Measurements from ENCODE around the gene XPC. TPM values are rescaled to one million over a fixed set of nuclear protein-coding genes. Genes with fewer than 3 reads are reported as not detected.

Gene XPC
- total RNA-seq, 2 donors from 2014 or later: 41.1 to 53.2 TPM

DNA sequence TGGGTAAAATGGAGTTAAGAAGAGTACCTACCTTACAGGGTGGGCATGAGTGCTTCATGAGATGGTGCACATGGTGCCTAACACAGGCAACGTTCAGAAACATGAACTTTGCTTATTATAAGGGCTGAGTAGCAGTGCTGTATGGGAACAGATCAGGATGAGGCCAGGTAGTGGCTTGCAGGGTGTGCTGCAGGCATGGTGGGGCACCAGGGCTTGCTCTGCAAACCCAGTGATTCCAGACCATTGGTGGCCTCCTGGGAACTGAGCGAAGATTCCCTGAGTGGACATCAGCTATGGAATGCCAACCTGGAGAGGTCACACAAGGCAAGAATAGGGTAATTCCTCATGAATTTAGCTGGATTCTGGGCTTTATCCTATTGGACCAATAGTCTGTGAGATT, 37.7 kb downstream of the XPC start:
- 82% methylated on average over 2 of the region's 2 CpGs for WGBS
- peaks cover 2 to 5% of the 10 kb centered on the region in 2 donors for H3K36me3 ChIP-seq
- no peak overlapping the region for H3K27ac ChIP-seq

DNA sequence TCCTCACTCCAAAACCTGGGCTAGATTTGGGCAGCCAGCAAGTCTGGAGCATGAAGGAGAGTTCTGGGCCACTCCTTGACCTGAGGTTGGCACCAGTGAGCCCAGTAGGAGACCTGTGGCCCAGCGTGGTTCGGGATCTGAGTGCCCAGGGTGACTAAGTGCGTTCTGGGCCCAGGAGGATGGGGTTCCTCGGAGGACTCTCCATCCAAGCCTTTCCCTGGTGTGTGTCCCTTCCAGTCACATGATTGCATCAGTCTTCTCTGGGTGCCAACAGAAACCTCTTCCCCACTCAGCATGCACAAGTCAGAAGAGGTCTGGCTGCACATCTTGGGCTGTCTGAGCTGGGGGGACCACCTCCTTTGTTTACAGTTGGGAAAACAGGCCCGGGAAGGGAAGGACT, 38.6 kb downstream of the XPC start:
- Histone ChIP-seq H3K36me3 (peaks cover 5 to 6% of the 10 kb centered on the region in 2 donors), H3K27ac (no peak overlapping the region), H3K4me3 (no peak overlapping the region), H3K27me3 (replicated peaks; ENCODE audit: insufficient read depth) (no peaks in the 10 kb centered on the region), H3K9me3 (no peaks in the 10 kb centered on the region), H3K4me1 (replicated peaks) (no peaks in the 10 kb centered on the region)
- intact Hi-C loops (cut with DNase I): no loop called here
- WGBS: 90% methylated on average over 5 of the region's 5 CpGs
- TF ChIP-seq POLR2A (IDR thresholded peaks at IDR 0.05) (no peak), POLR2AphosphoS5 (IDR thresholded peaks at IDR 0.05) (no peak)
- TF ChIP-seq, protein P1, sequence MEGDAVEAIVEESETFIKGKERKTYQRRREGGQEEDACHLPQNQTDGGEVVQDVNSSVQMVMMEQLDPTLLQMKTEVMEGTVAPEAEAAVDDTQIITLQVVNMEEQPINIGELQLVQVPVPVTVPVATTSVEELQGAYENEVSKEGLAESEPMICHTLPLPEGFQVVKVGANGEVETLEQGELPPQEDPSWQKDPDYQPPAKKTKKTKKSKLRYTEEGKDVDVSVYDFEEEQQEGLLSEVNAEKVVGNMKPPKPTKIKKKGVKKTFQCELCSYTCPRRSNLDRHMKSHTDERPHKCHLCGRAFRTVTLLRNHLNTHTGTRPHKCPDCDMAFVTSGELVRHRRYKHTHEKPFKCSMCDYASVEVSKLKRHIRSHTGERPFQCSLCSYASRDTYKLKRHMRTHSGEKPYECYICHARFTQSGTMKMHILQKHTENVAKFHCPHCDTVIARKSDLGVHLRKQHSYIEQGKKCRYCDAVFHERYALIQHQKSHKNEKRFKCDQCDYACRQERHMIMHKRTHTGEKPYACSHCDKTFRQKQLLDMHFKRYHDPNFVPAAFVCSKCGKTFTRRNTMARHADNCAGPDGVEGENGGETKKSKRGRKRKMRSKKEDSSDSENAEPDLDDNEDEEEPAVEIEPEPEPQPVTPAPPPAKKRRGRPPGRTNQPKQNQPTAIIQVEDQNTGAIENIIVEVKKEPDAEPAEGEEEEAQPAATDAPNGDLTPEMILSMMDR (IDR thresholded peaks at IDR 0.05): no peak
- no peak for DNase-seq (ENCODE audit: low spot score)

More for the DNA sequence above, 37.7 kb downstream of the XPC start:
- no peaks in the 10 kb centered on the region for H3K4me1 ChIP-seq (replicated peaks)
- TF ChIP-seq, protein P1 (IDR thresholded peaks at IDR 0.05): no peak
- no peak for TF ChIP-seq POLR2A (IDR thresholded peaks at IDR 0.05)
- TF ChIP-seq POLR2AphosphoS5 (IDR thresholded peaks at IDR 0.05): no peak
- H3K4me3 ChIP-seq: no peak overlapping the region
- intact Hi-C loops (cut with DNase I): no loop called here
- no peak for DNase-seq (ENCODE audit: low spot score)
- H3K9me3 ChIP-seq: no peaks in the 10 kb centered on the region
- H3K27me3 ChIP-seq (replicated peaks; ENCODE audit: insufficient read depth): no peaks in the 10 kb centered on the region

DNA sequence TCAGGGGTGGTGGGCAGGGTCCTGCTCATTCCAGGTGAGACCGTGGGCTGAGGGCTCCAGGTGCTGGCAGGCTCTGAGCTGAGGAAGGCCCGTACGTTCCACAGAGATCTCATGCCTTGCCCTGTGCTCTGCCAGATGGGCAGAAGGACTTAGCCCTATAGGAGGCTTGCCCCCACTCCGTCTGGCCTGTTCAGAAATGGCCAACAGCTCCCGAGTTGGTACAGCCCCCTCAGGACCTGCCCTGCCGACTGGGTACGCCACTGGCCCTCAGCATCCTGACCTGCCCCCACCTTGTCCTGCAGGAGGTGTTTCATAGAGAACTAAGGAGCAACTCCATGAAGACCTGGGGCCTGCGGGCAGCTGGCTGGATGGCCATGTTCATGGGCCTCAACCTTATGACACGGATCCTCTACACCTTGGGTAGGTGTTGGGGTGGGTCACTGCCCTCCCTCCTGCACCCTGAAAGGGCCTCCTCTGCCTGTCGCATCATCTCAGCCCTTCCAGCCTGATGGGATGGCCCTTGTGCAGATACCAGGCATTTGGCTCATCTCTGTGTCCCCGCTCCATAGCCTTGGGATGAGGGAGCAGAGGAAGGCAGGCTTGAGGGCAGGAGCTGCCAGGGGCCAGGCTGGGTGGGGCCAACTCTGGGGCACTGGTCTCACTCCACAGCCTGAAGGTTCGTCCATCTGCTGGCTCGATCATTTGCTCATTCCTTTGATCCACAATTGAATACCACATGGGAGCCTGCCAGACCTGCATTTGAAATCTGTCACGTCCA, 39.3 kb downstream of the XPC start:
- Histone ChIP-seq H3K9me3 (no peaks in the 10 kb centered on the region), H3K4me3 (no peak overlapping the region), H3K4me1 (replicated peaks) (no peaks in the 10 kb centered on the region), H3K27ac (no peak overlapping the region), H3K27me3 (replicated peaks; ENCODE audit: insufficient read depth) (no peaks in the 10 kb centered on the region), H3K36me3 (peaks cover 10 to 14% of the 10 kb centered on the region in 2 donors)
- intact Hi-C loops (cut with DNase I): no loop called here
- no peak for DNase-seq (ENCODE audit: low spot score)
- 88% methylated on average over 14 of the region's 14 CpGs for WGBS
- TF ChIP-seq POLR2A (IDR thresholded peaks at IDR 0.05) (no peak), POLR2AphosphoS5 (IDR thresholded peaks at IDR 0.05) (no peak)
- TF ChIP-seq, protein P1 (IDR thresholded peaks at IDR 0.05): no peak

DNA sequence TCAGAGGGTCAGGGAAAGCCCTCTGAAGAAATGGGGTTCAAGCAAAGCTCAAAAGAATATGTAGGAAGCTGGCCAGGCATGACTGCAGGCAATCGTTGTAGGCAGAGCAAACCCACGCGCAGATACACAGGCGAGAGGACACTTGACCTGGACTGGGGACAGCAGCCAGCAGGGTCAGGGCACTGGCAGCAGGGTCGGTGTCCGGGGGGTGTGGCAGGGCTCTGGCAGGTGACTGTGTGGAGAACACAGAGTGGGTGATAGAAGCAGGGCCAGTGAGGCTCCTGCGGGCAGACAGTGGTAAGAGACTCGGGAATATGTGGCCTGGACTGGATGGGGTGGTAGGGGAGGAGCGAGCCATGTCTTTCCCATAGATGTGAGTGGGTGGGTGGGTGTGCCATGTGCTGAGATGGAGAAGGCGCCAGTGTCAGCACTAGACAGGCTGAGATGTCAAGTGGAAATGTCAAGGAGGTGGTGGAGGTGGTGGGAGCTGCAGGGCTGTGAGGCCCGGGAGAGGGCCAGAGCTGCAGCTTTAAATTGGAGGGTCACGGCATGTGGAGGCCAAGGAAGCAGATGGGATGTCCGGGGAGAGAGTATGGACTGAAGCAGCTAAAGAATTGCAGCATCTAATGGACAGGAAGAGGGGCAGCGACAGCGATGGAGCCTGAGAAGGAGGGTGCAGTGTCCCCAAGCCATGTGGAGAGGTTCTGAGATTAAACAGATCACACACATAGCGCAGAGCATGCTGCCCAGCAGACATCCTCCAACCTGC, 40.1 kb downstream of the XPC start:
- no peaks in the 10 kb centered on the region for H3K4me1 ChIP-seq (replicated peaks)
- H3K4me3 ChIP-seq: no peak overlapping the region
- no peaks in the 10 kb centered on the region for H3K9me3 ChIP-seq
- DNase-seq (ENCODE audit: low spot score): no peak
- H3K27ac ChIP-seq: no peak overlapping the region
- intact Hi-C loops (cut with DNase I): no loop called here
- no peaks in the 10 kb centered on the region for H3K27me3 ChIP-seq (replicated peaks; ENCODE audit: insufficient read depth)
- WGBS: 93% methylated on average over 16 of the region's 16 CpGs
- TF ChIP-seq POLR2AphosphoS5 (IDR thresholded peaks at IDR 0.05) (no peak), POLR2A (IDR thresholded peaks at IDR 0.05) (no peak)
- TF ChIP-seq, protein P1 (IDR thresholded peaks at IDR 0.05): no peak
- H3K36me3 ChIP-seq: peaks cover 15 to 21% of the 10 kb centered on the region in 2 donors
